NCI-H187 (cell line): ENCODE measurements around the gene SWI5.

Experiments
- DNase-seq, 2 experiments: peaks; one replicate each; lab custom pipeline; 2025; lab: John Stamatoyannopoulos, UW

Gene SWI5

GRCh38 chr9:128321343-128321742 is 45.3 kb downstream of the SWI5 start:
- no peak for DNase-seq

DNA sequence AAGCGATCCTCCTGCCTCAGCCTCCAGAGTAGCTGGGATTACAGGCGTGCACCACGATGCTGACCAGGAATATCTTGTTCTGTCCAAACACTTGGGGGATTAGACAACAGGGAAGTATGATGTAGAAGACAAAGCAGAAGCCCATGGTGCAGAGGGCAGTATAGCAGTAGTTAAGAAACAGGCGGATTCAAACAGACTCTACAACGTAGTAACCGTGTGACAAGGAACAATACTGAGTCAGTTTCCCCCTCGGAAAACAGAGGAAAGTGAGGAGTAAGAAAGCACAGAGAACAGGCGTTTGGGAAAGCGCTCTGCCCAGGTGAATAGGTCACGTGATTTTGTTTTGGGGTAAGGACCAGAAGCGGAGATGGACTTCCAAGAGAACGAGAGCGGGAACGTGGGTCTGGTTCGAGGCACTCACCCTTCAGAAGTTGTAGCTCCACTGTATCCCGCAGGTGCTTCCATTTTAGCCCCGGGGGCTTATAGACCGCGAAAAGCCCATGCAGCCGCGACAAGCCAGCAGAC is 45.9 kb downstream of the SWI5 start:
- no peak for DNase-seq

- DNase-seq, result peak; percentile 73 to 87
These were observed 46.5 kb downstream of the SWI5 start, which contains the start of the genes COQ4 and TRUB2 for GRCh38 chr9:128322404-128323211. Gene COQ4, plus strand, starts transcription at chr9:128322839. Its CDS starts 20 bp downstream, at chr9:128322859. Gene TRUB2, minus strand, starts transcription at chr9:128322447. Its CDS starts 39 bp downstream, at chr9:128322408.

DNA sequence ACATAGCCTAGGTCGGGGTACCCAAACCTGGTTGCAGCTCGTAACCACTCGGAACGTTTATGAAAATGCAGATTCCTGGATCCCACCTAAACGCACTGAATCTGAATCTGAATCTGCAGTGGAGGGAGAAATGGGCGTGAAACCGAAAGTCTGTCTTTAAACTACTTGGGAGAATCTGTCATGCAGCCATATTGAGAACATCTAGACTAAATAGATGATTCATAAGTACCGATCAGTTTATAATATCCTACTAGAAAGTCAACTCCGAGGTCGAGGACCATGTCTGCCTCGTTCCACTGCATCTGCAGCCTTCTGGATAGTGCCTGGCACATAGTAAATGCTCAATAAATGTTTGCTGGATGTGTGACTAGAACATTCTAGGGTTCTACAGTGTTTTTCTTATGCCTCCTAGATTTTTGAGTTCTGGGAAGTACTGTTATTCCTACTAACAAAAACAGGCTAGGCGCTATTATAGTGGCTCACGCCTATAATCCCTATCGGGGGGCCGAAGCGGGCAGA is 47.2 kb downstream of the SWI5 start:
- no peak for DNase-seq

DNA sequence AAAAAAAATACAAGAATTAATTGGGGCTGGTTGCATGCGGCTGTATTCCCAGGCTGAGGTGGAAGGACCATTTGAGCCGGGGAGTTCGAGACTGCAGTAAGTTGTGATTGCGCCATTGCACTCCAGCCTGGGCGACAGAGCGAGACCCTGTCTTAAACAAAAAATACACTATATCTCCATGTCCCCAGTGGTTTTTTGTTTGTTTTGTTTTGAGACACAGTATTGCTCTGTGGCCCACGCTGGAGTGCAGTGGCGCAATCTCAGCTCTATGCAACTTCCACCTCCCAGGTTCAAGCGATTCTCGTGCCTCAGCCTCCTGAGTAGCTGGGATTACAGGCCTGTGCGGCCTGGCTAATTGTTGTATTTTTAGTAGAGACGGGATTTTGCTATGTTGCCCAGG is 47.7 kb downstream of the SWI5 start:
- DNase-seq, result no peak

- DNase-seq, result no peak
These were observed 48.3 kb downstream of the SWI5 start for GRCh38 chr9:128324401-128324800.

- DNase-seq, result no peak
These were observed 49.6 kb downstream of the SWI5 start for GRCh38 chr9:128325629-128326028.

DNA sequence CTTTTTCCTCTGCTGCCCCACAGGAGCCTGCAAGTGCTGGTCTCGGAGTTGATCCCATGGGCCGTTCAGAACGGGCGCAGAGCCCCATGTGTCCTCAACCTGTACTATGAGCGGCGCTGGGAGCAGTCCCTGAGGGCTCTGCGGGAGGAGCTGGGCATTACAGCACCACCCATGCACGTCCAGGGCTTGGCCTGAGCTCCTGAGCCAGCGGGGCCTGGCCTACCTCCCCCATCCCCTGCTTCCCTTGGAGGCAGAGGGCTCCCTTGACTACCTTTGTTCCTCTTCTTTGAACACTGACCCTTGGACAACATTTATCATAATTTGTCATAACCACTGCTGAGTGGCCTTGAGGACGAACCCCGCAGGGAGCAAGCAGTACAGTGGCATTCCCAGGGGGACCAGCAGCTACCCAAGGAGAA is 57.4 kb downstream of the SWI5 start:
- DNase-seq, result no peak

DNA sequence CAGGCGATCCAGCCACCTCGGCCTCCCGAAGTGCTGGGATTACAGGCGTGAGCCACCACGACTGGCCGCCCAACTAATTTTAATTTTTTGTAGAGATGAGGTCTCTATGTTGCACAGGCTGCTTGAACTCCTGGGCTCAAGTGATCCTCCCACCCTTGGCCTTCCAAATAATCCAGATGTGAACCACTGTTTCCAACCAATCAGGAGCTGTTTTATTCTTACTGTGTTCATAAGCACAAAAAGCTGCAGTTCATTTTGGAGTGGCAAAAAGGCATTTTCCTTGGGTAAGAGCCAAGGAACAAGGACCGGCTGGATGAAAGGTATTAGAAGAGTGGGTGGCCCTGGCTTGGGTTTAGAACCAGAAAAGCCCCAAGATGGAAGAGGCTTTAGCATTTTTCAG is 59.1 kb downstream of the SWI5 start:
- DNase-seq, result no peak

DNA sequence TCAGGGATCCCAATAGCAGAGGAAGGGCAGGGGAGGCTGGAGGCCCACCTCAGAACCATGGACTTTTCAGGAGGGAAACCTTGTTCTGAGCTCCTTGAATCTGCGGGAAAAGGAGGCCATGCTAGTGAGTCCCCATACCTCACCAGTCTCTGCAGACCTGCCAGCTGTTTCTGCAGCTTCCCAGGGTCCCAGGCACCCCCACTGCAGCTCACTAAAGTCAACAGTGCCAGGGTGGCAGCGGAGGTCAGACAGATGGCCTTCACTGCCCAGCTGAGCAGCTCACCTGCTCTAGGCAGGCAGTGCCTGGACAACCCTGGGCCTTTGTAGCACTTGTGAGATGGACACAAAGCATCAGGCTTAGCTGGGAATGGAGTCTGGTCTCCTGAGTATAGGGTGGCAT is 59.8 kb downstream of the SWI5 start:
- DNase-seq, result no peak

DNA sequence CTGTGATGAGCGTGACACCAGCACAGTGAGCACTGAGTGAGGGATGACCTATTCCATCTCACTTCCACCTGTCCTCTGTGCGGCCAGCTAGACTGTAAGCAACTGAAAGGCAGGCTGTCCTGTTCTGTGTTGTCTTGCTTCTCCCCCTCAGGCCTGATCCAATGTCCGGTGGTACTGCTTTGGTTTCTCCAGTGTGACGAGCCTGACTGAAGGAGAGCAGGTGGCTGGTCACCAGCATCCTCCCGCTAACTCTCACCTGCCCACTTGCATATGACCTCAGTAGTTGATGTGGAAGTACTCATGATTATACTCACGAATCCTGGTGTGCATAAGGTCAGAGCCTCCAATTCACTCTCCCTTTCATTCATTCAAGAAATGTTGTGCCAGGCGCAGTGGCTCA is 61.9 kb downstream of the SWI5 start:
- DNase-seq, result no peak
